HepG2 (cell line): ENCODE measurements around the gene NREP. TPM values are rescaled to one million over a fixed set of nuclear protein-coding genes. Genes with fewer than 3 reads are reported as not detected.

Source experiments
- ADNP ChIP-seq: sonication (generic); formaldehyde crosslinking; IDR thresholded peaks from 2 replicates; pipeline ENCODE4 v1.4.0; 2020; ENCODE audit warnings: missing genetic modification reagents
- CREBL2 ChIP-seq: sonication (generic); formaldehyde crosslinking; IDR thresholded peaks from 2 replicates; pipeline ENCODE4 v1.8.1; 2023; ENCODE audit warnings: missing genetic modification reagents, mild to moderate bottlenecking, borderline replicate concordance
- DMTF1 ChIP-seq: sonication (generic); formaldehyde crosslinking; IDR thresholded peaks from 2 replicates; pipeline ENCODE4 v1.4.0; 2020; ENCODE audit warnings: mild to moderate bottlenecking, missing genetic modification reagents
- ELF1 ChIP-seq: sonication (generic); formaldehyde crosslinking; IDR thresholded peaks from 2 replicates; pipeline ENCODE4 v1.4.0; 2020; ENCODE audit warnings: missing genetic modification reagents
- KLF16 ChIP-seq, 2 experiments: sonication (generic) in 1 of 2; formaldehyde crosslinking in 1 of 2; IDR thresholded peaks; 2 replicates each; pipeline versions ENCODE4 v1.6.1 to v1.8.0; 2016 to 2023; ENCODE audit warnings: missing genetic modification reagents in 2 of 2, missing compliant biosample characterization in 1 of 2
- MYNN ChIP-seq: sonication (generic); formaldehyde crosslinking; IDR thresholded peaks from 2 replicates; pipeline ENCODE4 v1.4.0; 2020; ENCODE audit warnings: mild to moderate bottlenecking, low read depth, missing genetic modification reagents
- SKIL ChIP-seq: sonication (generic); formaldehyde crosslinking; IDR thresholded peaks from 2 replicates; pipeline ENCODE4 v1.8.0; 2022; ENCODE audit warnings: missing genetic modification reagents, mild to moderate bottlenecking, moderate library complexity, borderline replicate concordance
- SYNCRIP ChIP-seq: fragments of 200-400 bp; formaldehyde crosslinking; IDR thresholded peaks from 2 replicates; pipeline ENCODE4 v1.6.1; 2018; ENCODE audit warnings: mild to moderate bottlenecking, low read depth, low read length; ENCODE audit not compliant: insufficient read depth
- WIZ ChIP-seq: sonication (generic); formaldehyde crosslinking; IDR thresholded peaks from 2 replicates; pipeline ENCODE4 v1.5.1; 2020; ENCODE audit warnings: mild to moderate bottlenecking, missing genetic modification reagents
- ZBTB8A ChIP-seq: sonication (generic); formaldehyde crosslinking; IDR thresholded peaks from 2 replicates; pipeline ENCODE4 v1.4.0; 2020; ENCODE audit warnings: mild to moderate bottlenecking, low read depth, missing genetic modification reagents, borderline replicate concordance
- ZC3H13 ChIP-seq: sonication (generic); formaldehyde crosslinking; IDR thresholded peaks from 2 replicates; pipeline ENCODE4 v1.8.1; 2023; ENCODE audit warnings: mild to moderate bottlenecking, missing genetic modification reagents, moderate library complexity
- ZNF552 ChIP-seq: sonication (generic); formaldehyde crosslinking; IDR thresholded peaks from 2 replicates; pipeline ENCODE4 v1.9.0; 2022; ENCODE audit warnings: missing genetic modification reagents, mild to moderate bottlenecking, borderline replicate concordance
- ZNF616 ChIP-seq: sonication (generic); formaldehyde crosslinking; IDR thresholded peaks from 2 replicates; pipeline ENCODE4 v1.5.0; 2020; ENCODE audit warnings: low read depth, mild to moderate bottlenecking, missing genetic modification reagents
- polyA plus RNA-seq, 8 experiments: library from polyadenylated mRNA; depleted of rRNA in 3 of 8; stranded (reverse) in 7 of 8; unstranded in 1 of 8; fragments of >200 nt; fragmentation: Illumina TruSeq in 4 of 8; extraction: Trizol in 4 of 8; gene quantifications; 2 replicates each; pipeline versions ENCODE4 v1.2.1 to v1.2.3, GENCODE V29; 2011 to 2016; ENCODE audit warnings: low read depth in 4 of 8, missing spikeins in 1 of 8, mixed read lengths in 1 of 8; ENCODE audit not compliant: insufficient read depth in 1 of 8
- total RNA-seq, 5 experiments: library from RNA; depleted of rRNA; stranded (reverse); fragments of >200 nt; fragmentation: Illumina TruSeq; extraction: Trizol; gene quantifications; 2 replicates each; pipeline ENCODE4 v1.2.3, GENCODE V29; 2016; ENCODE audit warnings: low read depth in 1 of 5

The NREP gene
- total and polyA plus RNA-seq, 2 of the 13 experiments (the other 11 are each of a cell fraction or from before 2014, with no cell fraction given): 40.5 to 102 TPM

- TF ChIP-seq SKIL (CRISPR knock-in tag) (peak; percentile 24; the same call in 1 of the 2 replicates), CREBL2 (CRISPR knock-in tag) (peak; percentile 54; the same call in 1 of the 2 replicates), ZC3H13 (CRISPR knock-in tag) (peak; percentile 79; the same call in 1 of the 2 replicates), ELF1 (CRISPR knock-in tag) (no peak), DMTF1 (CRISPR knock-in tag) (no peak), ZNF616 (CRISPR knock-in tag) (0 out of 2 replicates have a peak, but pooled peaks have one; percentile 69), SYNCRIP (no peak), MYNN (CRISPR knock-in tag) (no peak), ZBTB8A (CRISPR knock-in tag) (no peak), ZNF552 (CRISPR knock-in tag) (0 out of 2 replicates have a peak, but pooled peaks have one; percentile 60), ADNP (CRISPR knock-in tag) (no peak), WIZ (CRISPR knock-in tag) (no peak), KLF16 (CRISPR knock-in tag; IDR thresholded peaks at IDR 0.05) (no peak)
Measured at GRCh38 chr5:111757355-111758283, 625 bp upstream of the NREP start (continued).
